GM23248 (cell line): ENCODE measurements around the gene PLBD2. TPM values are rescaled to one million over a fixed set of nuclear protein-coding genes. Genes with fewer than 3 reads are reported as not detected.

ENCODE experiments used
- DNase-seq: peaks from one replicate; pipeline ENCODE4 v3.0.0-alpha.2; 2015
- H2AFZ ChIP-seq: fragments of 200-600 bp; sonication (generic); 2 replicates; pipeline ENCODE4 v1.6.1; 2016; ENCODE audit warnings: antibody characterized with exemption
- H3F3A ChIP-seq: fragments of 200-600 bp; sonication (generic); 2 replicates; pipeline ENCODE4 v1.6.1; 2016; ENCODE audit warnings: mild to moderate bottlenecking, antibody characterized with exemption, mixed run types; ENCODE audit not compliant: insufficient read depth
- H3K27ac ChIP-seq: fragments of 200-600 bp; sonication (generic); 2 replicates; pipeline ENCODE4 v1.5.1; 2016; ENCODE audit warnings: mild to moderate bottlenecking
- H3K27me3 ChIP-seq: fragments of 200-600 bp; sonication (generic); replicated peaks from 2 replicates; pipeline ENCODE4 v1.6.1; 2016; ENCODE audit warnings: mild to moderate bottlenecking; ENCODE audit not compliant: insufficient read depth
- H3K36me3 ChIP-seq: fragments of 200-600 bp; sonication (generic); 2 replicates; pipeline ENCODE4 v1.6.1; 2016; ENCODE audit warnings: low read depth, mild to moderate bottlenecking
- H3K4me1 ChIP-seq: fragments of 200-600 bp; sonication (generic); 2 replicates; pipeline ENCODE4 v1.6.1; 2016; ENCODE audit warnings: mild to moderate bottlenecking; ENCODE audit not compliant: insufficient read depth
- H3K4me2 ChIP-seq: fragments of 200-600 bp; sonication (generic); one replicate; pipeline ENCODE4 v1.6.1; 2016; ENCODE audit warnings: mild to moderate bottlenecking; ENCODE audit not compliant: unreplicated experiment
- H3K4me3 ChIP-seq: fragments of 200-600 bp; sonication (generic); 2 replicates; pipeline ENCODE4 v1.5.1; 2016; ENCODE audit warnings: mild to moderate bottlenecking
- H3K79me2 ChIP-seq: fragments of 200-600 bp; sonication (generic); 2 replicates; pipeline ENCODE4 v1.6.1; 2016; ENCODE audit warnings: mild to moderate bottlenecking; ENCODE audit not compliant: insufficient read depth
- H3K9ac ChIP-seq: fragments of 200-600 bp; sonication (generic); 2 replicates; pipeline ENCODE4 v1.6.1; 2016; ENCODE audit warnings: mild to moderate bottlenecking
- H3K9me2 ChIP-seq: fragments of 200-600 bp; sonication (generic); 2 replicates; pipeline ENCODE4 v1.6.1; 2016; ENCODE audit warnings: mixed run types, mild to moderate bottlenecking, moderate library complexity; ENCODE audit not compliant: insufficient read depth
- H3K9me3 ChIP-seq: fragments of 200-600 bp; sonication (generic); one replicate; pipeline ENCODE4 v1.6.1; 2017; ENCODE audit warnings: low read depth
- H4K20me1 ChIP-seq: fragments of 200-600 bp; sonication (generic); 2 replicates; pipeline ENCODE4 v1.6.0; 2016; ENCODE audit not compliant: insufficient read depth
- EZH2 ChIP-seq: fragments of 200-600 bp; sonication (generic); IDR thresholded peaks from 2 replicates; pipeline ENCODE4 v1.6.1; 2018; ENCODE audit warnings: antibody characterized with exemption, mild to moderate bottlenecking; ENCODE audit not compliant: insufficient read depth, poor library complexity, severe bottlenecking
- EZH2phosphoT487 ChIP-seq: fragments of 200-600 bp; sonication (generic); IDR thresholded peaks from 2 replicates; pipeline ENCODE4 v1.6.1; 2018; ENCODE audit warnings: antibody characterized with exemption, moderate library complexity, mild to moderate bottlenecking, low read depth; ENCODE audit not compliant: insufficient read depth
- WGBS, 2 experiments: methylation state at CpG; one replicate each; pipeline ENCODE4 v1.1.6; 2015 to 2017; ENCODE audit warnings: low lambda C conversion rate in 2 of 2, low coverage in 1 of 2; ENCODE audit errors: missing lambda C conversion rate in 2 of 2; 5-methylcytosine and 5-hydroxymethylcytosine counted together
- in situ Hi-C: fragments of 300-500 bp; cut with MboI; formaldehyde crosslinking; loops from 2 replicates; pipeline ENCODE4 v1.15.0; 2020
- polyA plus RNA-seq: library from polyadenylated mRNA; unstranded; fragments of >200 nt; fragmentation: Nextera tagmentation; extraction: Ambion mirVana; gene quantifications from 2 replicates; pipeline ENCODE4 v1.2.1, GENCODE V29; 2016
- total RNA-seq: library from RNA; depleted of rRNA; stranded (reverse); fragments of >200 nt; shearing (Covaris generic); gene quantifications from 2 replicates; pipeline ENCODE4 v1.2.3, GENCODE V29; 2014

PLBD2 gene
- total and polyA plus RNA-seq, 2 experiments from 2014 or later: 38.5 to 58.5 TPM

DNA sequence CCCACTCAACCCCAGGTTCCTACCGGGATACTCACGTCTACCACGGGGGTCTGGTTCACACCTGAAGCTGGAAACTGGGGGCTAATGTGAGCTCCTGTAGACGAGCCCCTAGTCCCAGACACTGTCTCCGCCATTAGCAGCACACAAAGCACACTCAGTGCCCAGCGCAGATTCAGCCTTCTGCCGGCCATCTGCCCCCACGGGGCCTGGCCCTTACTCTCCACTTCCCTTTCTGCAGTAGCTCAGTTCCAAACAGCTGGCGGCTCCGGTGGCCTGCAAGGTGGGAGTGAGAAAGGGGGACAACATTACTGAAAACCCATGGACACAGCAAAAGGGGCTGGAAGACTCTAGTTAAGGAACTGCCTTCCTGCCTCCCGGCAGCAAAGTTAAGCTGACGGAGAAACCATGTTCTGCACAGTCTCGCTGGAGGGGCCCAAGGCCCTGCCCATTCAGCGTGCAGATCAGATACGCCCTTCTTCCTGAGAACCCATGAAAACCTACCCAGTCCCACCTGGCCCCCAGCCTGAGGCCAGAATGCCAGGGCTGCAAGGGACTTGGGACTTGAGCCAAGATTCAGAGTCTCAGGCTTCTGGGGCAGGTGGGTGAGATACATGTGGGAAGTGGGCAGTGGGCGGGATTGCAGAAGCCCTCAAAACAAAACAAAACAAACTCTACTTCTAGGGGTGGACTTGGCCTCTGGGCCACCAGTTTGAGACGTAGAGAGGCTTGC lies 25.5 kb upstream of the PLBD2 start:
- in situ Hi-C loops: no loop called here
- H3K4me3 ChIP-seq: no peak overlapping the region
- WGBS, 2 experiments: 86 to 89% methylated on average over 17 of the region's 17 CpGs
- no peak overlapping the region for H2AFZ ChIP-seq
- H4K20me1 ChIP-seq: no peaks in the 10 kb centered on the region
- no peaks in the 10 kb centered on the region for H3K9me3 ChIP-seq
- H3K9ac ChIP-seq: no peak overlapping the region
- no peaks in the 10 kb centered on the region for H3K36me3 ChIP-seq
- DNase-seq: no peak
- TF ChIP-seq EZH2phosphoT487 (no peak), EZH2 (no peak)
- no peaks in the 10 kb centered on the region for H3K9me2 ChIP-seq
- no peaks in the 10 kb centered on the region for H3F3A ChIP-seq
- no peaks in the 10 kb centered on the region for H3K4me1 ChIP-seq
- H3K27me3 ChIP-seq: no peaks in the 10 kb centered on the region
- H3K79me2 ChIP-seq: no peaks in the 10 kb centered on the region
- H3K27ac ChIP-seq: no peak overlapping the region
- no peak overlapping the region for H3K4me2 ChIP-seq

DNA sequence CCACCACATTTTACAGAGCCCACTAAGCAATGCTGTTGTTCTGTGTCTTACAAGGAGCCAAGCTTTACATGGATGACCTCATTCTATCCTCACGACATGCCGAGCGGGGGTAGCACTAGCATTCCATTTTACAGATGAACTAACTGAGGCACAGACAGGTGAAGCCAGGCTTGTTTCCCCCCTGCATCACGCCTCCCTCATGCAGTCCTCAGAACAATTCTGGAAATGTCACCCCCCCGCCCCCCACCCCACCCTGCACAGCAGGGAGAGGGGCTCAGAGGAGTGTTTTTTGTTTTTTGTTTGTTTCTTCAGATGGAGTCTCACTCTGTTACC lies 25.0 kb upstream of the PLBD2 start:
- H3K27ac ChIP-seq: no peak overlapping the region
- no peaks in the 10 kb centered on the region for H3K36me3 ChIP-seq
- H3K4me2 ChIP-seq: no peak overlapping the region
- no peaks in the 10 kb centered on the region for H4K20me1 ChIP-seq
- no peak overlapping the region for H3K4me3 ChIP-seq
- no peaks in the 10 kb centered on the region for H3K4me1 ChIP-seq
- H3K27me3 ChIP-seq: no peaks in the 10 kb centered on the region
- TF ChIP-seq EZH2: no peak
- TF ChIP-seq EZH2phosphoT487: no peak
- H3F3A ChIP-seq: no peaks in the 10 kb centered on the region
- no peaks in the 10 kb centered on the region for H3K9me3 ChIP-seq
- DNase-seq: no peak
- WGBS, 2 experiments: 84 to 98% methylated on average over 5 of the region's 5 CpGs
- in situ Hi-C loops: no loop called here
- no peak overlapping the region for H2AFZ ChIP-seq
- no peaks in the 10 kb centered on the region for H3K79me2 ChIP-seq
- no peak overlapping the region for H3K9ac ChIP-seq
- H3K9me2 ChIP-seq: no peaks in the 10 kb centered on the region

DNA sequence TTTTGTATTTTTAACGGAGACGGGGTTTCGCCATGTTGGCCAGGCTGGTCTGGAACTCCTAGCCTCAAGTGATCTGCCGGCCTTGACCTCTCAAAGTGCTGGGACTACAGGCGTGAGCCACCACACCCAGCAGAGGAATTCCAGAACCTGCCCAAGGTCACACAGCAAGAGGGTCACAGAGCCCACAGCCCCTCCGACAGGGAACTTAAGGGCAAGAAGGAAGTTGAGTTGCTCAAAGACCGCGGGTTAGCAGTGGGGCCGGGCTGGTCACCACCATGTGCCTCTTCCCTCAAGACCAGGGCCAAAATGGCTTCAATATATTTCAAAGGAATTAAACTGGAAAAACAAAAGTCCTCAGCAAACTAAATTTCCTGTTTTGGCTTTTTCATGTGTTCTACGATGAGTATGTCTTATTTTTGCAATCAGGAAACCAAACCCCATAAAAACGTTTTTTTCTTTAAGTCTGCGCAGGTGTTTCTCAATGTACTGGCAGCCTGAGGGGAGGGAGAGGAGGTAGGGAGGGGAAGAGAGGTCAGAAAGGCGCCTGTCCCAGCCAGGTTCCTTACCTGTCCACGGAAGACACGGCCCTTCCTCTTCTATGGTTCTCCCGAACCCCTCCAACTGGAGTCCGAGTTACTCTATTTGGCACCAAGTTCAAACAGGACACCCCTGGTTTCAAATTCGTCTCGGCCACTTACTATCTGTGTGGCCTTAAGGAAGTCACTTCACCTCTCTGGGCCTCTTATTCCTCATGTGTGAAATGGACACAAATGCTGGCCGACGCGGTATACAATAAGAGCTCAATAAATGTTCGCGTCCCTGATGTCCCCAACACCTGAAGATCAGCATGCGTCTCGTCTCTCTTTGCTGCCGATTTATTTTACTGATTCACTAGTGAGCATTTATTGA lies 24.3 kb upstream of the PLBD2 start:
- in situ Hi-C loops: no loop called here

DNA sequence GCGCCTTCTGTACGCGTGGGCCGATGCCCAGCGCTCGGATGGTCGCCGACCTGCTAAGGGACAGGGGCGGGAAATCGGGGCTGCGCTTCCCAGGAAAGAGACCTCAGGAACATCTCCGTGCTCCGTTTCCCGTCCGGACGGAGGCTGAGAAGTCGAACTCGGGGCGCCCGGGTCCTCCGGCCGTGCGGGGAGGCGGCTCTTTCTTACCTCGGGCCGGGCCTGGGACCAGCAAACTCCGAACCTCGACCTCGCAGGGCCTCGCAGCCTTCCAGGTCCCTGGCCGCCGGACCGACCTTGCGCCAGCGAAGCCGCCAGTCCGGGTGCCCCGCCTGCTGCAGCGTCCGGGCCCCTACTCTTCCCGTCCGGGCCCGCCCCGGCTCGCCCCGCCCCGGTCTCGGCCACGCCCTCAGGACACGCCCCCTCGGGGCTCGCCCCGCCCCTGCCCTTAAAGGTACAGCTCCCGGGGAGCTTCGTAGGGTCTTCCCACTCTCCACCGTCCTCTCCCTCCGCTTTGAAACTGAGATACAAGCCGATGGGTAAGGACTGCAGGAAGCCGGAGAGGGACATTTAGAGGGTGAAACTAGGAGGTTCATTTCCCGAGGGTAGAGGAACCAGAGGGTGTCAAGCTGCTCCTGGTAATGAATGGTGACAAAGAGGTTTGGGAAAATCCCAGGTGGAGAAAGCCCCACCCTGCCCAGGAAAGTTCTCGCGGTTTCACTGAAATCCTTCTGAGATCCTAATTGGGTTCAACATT lies 23.4 kb upstream of the PLBD2 start, which contains the start of gene SLC8B1:
TSS of gene SLC8B1 (minus strand) at position 324 of the 754 bp plus-strand sequence. CDS start 2,231 bp downstream, outside the sequence.
- H3K9me2 ChIP-seq: no peaks in the 10 kb centered on the region
- peak within 1 kb of the TSS; percentile 81 for H2AFZ ChIP-seq
- H3K79me2 ChIP-seq: no peaks in the 10 kb centered on the region
- no peaks in the 10 kb centered on the region for H3K36me3 ChIP-seq
- in situ Hi-C loops: no loop called here
- H3K4me1 ChIP-seq: no peaks in the 10 kb centered on the region
- H3K27ac ChIP-seq: no peak within 1 kb of the TSS
- H3K4me3 ChIP-seq: peak within 1 kb of the TSS; percentile 75
- 1% methylated on average over 35 to 44 of the region's 62 CpGs for WGBS, 2 experiments
- no peaks in the 10 kb centered on the region for H4K20me1 ChIP-seq
- DNase-seq: peak; percentile 91
- peak within 1 kb of the TSS; percentile 74 for H3K9ac ChIP-seq
- no peaks in the 10 kb centered on the region for H3F3A ChIP-seq
- H3K9me3 ChIP-seq: no peaks in the 10 kb centered on the region
- H3K27me3 ChIP-seq: no peaks in the 10 kb centered on the region
- TF ChIP-seq EZH2 (no peak), EZH2phosphoT487 (no peak)
- peak within 1 kb of the TSS; percentile 81 for H3K4me2 ChIP-seq

More for the DNA sequence above, 24.3 kb upstream of the PLBD2 start:
- no peaks in the 10 kb centered on the region for H4K20me1 ChIP-seq
- H3K4me1 ChIP-seq: no peaks in the 10 kb centered on the region
- H3K79me2 ChIP-seq: no peaks in the 10 kb centered on the region
- no peaks in the 10 kb centered on the region for H3K36me3 ChIP-seq
- H3K4me2 ChIP-seq: peak overlapping the region; percentile 81
- H3K9me3 ChIP-seq: no peaks in the 10 kb centered on the region
- no peaks in the 10 kb centered on the region for H3K9me2 ChIP-seq
- H2AFZ ChIP-seq: peak overlapping the region; percentile 81
- WGBS, 2 experiments: 23 to 28% methylated on average over 26 to 27 of the region's 27 CpGs
- no peaks in the 10 kb centered on the region for H3F3A ChIP-seq
- TF ChIP-seq EZH2phosphoT487: no peak
- H3K4me3 ChIP-seq: peak overlapping the region; percentile 75
- peak; percentile 21 for DNase-seq
- H3K27ac ChIP-seq: no peak overlapping the region
- no peaks in the 10 kb centered on the region for H3K27me3 ChIP-seq
- H3K9ac ChIP-seq: peak overlapping the region; percentile 74
